ENCODE measurements around the gene KCNJ11. TPM values are rescaled to one million over a fixed set of nuclear protein-coding genes. Genes with fewer than 3 reads are reported as not detected.

The KCNJ11 gene
- 100 to 1,000 TPM; 103 to 182 (median 147) TPM for total RNA-seq

GRCh38 chr11:17388609-17389210 is at the start of gene KCNJ11:
Gene KCNJ11 (minus strand): TSS chr11:17388659. CDS start chr11:17388091, 568 bp downstream.
- Histone ChIP-seq H3K4me3 (peak within 1 kb of the TSS; percentile 68 to 81 (median 76)), H3K36me3 (peaks cover 0 to 8% of the 10 kb centered on the region in 2 donors), H3K27me3 (no peaks in the 10 kb centered on the region), H3K4me1 (peaks cover 18 to 34% of the 10 kb centered on the region in 2 donors), H3K27ac (peak within 1 kb of the TSS; percentile 90 to 98 (median 97)), H3K9me3 (no peaks in the 10 kb centered on the region)
- TF ChIP-seq CTCF (IDR thresholded peaks at IDR 0.05 in 4 of 5, conservative IDR thresholded peaks at IDR 0.05 in 1 of 5) (no peak), POLR2A (IDR thresholded peaks at IDR 0.05) (peak; percentile 88 to 91)
- intact Hi-C loops (cut with DNase I; ENCODE audit: low total_unique reads) (loop anchor here (1.0 to 10.0 kb wide), 4 partner anchors 17 to 409 kb away; no protein-coding TSS in a partner anchor), in situ Hi-C loops (cut with MboI; ENCODE audit: low sequenced_read_pairs in 4 of 4) (loop anchor here in 2 of 4 donors (10.0 to 25.0 kb wide), 3 partner anchors 86 to 324 kb away; partner anchors contain the start of genes ABCC8 (in 1 of the 2) and MYOD1 (in 1 of the 2))
- DNase-seq (peak; percentile 38 to 62), ATAC-seq (peak; percentile 28 to 34)

DNA sequence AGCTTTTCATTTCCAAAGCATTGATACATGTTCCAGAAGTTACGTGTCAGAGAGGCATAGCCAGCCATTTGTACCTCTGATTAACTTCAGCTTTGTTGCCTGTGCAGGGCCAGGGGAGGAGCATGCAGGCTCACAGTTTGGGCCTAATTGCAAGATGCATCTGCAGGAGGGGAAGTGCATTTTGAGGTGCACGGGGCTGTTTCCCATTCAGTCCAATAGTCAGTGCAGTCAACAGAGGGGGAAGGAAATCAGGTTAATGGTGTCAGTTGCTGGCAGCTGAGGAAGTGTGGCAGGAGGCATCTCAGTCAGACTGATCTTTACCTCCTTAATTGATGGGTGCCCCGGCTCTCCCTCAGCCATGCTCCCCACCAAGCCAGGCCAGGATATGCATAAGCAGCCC is 48.9 kb upstream of the KCNJ11 start:
- intact Hi-C loops (cut with DNase I; ENCODE audit: low total_unique reads), result no loop called here
- DNase-seq (no peak), ATAC-seq (no peak)
- H3K4me1 ChIP-seq, result peaks cover 2 to 6% of the 10 kb centered on the region in 2 donors
- H3K9me3 ChIP-seq, result no peaks in the 10 kb centered on the region
- H3K27me3 ChIP-seq, result no peaks in the 10 kb centered on the region
- TF ChIP-seq CTCF (IDR thresholded peaks at IDR 0.05 in 4 of 5, conservative IDR thresholded peaks at IDR 0.05 in 1 of 5) (no peak), POLR2A (IDR thresholded peaks at IDR 0.05) (no peak)
- H3K4me3 ChIP-seq, result no peak overlapping the region
- no peak overlapping the region for H3K27ac ChIP-seq
- in situ Hi-C loops (cut with MboI; ENCODE audit: low sequenced_read_pairs in 4 of 4), result no loop called here
- no peaks in the 10 kb centered on the region for H3K36me3 ChIP-seq

DNA sequence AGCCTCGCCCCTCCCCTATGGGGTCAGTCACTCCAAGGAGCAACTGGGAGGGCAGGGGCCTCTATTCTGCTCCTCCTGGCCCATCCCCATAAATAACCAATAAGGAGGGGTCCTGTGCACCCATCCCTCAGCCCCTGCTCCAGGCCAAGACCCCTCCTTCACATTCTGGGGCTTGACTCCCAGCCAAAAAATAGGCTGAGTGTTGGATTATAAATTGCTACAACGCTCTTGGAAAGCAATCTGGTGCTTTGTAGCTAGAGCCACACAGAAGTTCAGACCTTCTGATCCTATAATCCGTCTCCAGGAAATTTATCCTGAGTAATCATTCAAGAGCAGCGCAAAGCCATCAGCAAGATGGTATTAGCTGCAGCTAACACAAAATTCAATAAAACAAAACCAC is 45.6 kb upstream of the KCNJ11 start:
- H3K36me3 ChIP-seq, result no peaks in the 10 kb centered on the region
- H3K4me1 ChIP-seq, result peaks cover 26 to 32% of the 10 kb centered on the region in 2 donors
- H3K4me3 ChIP-seq, result no peak overlapping the region
- no peaks in the 10 kb centered on the region for H3K27me3 ChIP-seq
- no peak for DNase-seq
- no peaks in the 10 kb centered on the region for H3K9me3 ChIP-seq
- no peak for ATAC-seq
- in situ Hi-C loops (cut with MboI; ENCODE audit: low sequenced_read_pairs in 4 of 4), result no loop called here
- intact Hi-C loops (cut with DNase I; ENCODE audit: low total_unique reads), result loop anchor here (5.0 kb wide), 2 partner anchors 42 to 43 kb away; partner anchors contain the start of gene ABCC8
- no peak overlapping the region for H3K27ac ChIP-seq
- TF ChIP-seq CTCF (IDR thresholded peaks at IDR 0.05 in 4 of 5, conservative IDR thresholded peaks at IDR 0.05 in 1 of 5) (no peak), POLR2A (IDR thresholded peaks at IDR 0.05) (no peak)

DNA sequence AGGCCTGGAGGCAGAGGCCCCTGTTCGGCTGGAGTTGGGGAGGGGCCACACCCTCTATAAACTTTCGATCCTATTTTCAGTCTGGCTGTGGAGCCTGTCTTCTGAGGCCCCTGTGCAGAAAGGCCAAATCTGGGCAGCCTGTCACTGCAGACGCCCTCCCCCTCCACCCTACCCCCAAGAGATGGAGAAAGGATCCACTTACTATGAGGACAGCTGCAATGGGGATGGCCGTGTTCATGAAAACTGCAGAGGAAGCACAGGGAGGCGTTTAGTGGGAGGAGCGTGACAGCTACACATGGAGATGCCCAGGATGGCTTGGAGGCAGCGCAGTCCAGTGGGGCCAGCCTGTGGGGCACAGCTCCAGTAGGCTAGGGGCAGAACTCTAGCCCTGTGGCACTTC is 43.5 kb upstream of the KCNJ11 start:
- Histone ChIP-seq H3K4me3 (no peak overlapping the region), H3K9me3 (no peaks in the 10 kb centered on the region), H3K27me3 (no peaks in the 10 kb centered on the region), H3K4me1 (peaks cover 31 to 34% of the 10 kb centered on the region in 2 donors), H3K27ac (peak overlapping the region; percentile 39 to 54 (median 44)), H3K36me3 (no peaks in the 10 kb centered on the region)
- peak; percentile 54 to 83 for ATAC-seq
- in situ Hi-C loops (cut with MboI; ENCODE audit: low sequenced_read_pairs in 4 of 4), result no loop called here
- DNase-seq, result peak in 1 of 2 donors; percentile 62
- TF ChIP-seq POLR2A (IDR thresholded peaks at IDR 0.05) (no peak), CTCF (IDR thresholded peaks at IDR 0.05 in 4 of 5, conservative IDR thresholded peaks at IDR 0.05 in 1 of 5) (no peak)
- intact Hi-C loops (cut with DNase I; ENCODE audit: low total_unique reads), result loop anchor here (5.0 kb wide), 2 partner anchors 40 to 45 kb away; partner anchors contain the start of gene ABCC8
